Panc1 (cell line): ENCODE results near the gene ARHGDIB.

Experiments used
- POLR2AphosphoS5 ChIP-seq: IDR thresholded peaks from 2 replicates; pipeline ENCODE4 v1.6.1; 2012; ENCODE audit warnings: mild to moderate bottlenecking, low read depth, low read length, moderate library complexity
- TF ChIP-seq, protein P1 (sequence below): fragments of 450-650 bp; IDR thresholded peaks from 2 replicates; pipeline ENCODE4 v1.5.1; 2017; ENCODE audit warnings: mild to moderate bottlenecking

- TF ChIP-seq, protein P1, sequence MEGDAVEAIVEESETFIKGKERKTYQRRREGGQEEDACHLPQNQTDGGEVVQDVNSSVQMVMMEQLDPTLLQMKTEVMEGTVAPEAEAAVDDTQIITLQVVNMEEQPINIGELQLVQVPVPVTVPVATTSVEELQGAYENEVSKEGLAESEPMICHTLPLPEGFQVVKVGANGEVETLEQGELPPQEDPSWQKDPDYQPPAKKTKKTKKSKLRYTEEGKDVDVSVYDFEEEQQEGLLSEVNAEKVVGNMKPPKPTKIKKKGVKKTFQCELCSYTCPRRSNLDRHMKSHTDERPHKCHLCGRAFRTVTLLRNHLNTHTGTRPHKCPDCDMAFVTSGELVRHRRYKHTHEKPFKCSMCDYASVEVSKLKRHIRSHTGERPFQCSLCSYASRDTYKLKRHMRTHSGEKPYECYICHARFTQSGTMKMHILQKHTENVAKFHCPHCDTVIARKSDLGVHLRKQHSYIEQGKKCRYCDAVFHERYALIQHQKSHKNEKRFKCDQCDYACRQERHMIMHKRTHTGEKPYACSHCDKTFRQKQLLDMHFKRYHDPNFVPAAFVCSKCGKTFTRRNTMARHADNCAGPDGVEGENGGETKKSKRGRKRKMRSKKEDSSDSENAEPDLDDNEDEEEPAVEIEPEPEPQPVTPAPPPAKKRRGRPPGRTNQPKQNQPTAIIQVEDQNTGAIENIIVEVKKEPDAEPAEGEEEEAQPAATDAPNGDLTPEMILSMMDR = no peak
- no peak for TF ChIP-seq POLR2AphosphoS5
These were observed 22.6 kb upstream of the ARHGDIB start for GRCh38 chr12:14984036-14984435.
